HEK293 (cell line): Measurements from ENCODE around the gene OPCML.

Experiments
- CTCF ChIA-PET: fragments of 350-600 bp; formaldehyde crosslinking; extraction: SDS; loops from one replicate; lab custom pipeline; 2021; ENCODE audit warnings: antibody characterized with exemption; lab: Yijun Ruan, JAX
- POLR2A ChIA-PET: fragments of 300-600 bp; formaldehyde crosslinking; extraction: SDS; loops from one replicate; lab custom pipeline; 2020; ENCODE audit warnings: antibody characterized with exemption, inconsistent platforms; lab: Yijun Ruan, JAX
- H3K27ac ChIP-seq: fragments of 200-500 bp; sonication (Bioruptor generic); 2 replicates; pipeline ENCODE4 v1.5.1; 2014; ENCODE audit warnings: low read depth, low read length, control low read depth, inconsistent platforms; ENCODE audit errors: extremely low read depth
- H3K36me3 ChIP-seq, 2 experiments: fragments of 200-500 bp in 1 of 2; sonication (Bioruptor generic) in 1 of 2; 1 replicate in 1 of 2; 2 replicates in 1 of 2; pipeline ENCODE4 v1.5.1; 2014 to 2017; ENCODE audit warnings: inconsistent platforms in 2 of 2, low read length in 2 of 2; ENCODE audit not compliant: control insufficient read depth in 2 of 2, insufficient read depth in 1 of 2
- H3K4me1 ChIP-seq: fragments of 200-500 bp; sonication (Bioruptor generic); 2 replicates; pipeline ENCODE4 v1.5.1; 2014; ENCODE audit warnings: mild to moderate bottlenecking, low read length, inconsistent platforms; ENCODE audit not compliant: control insufficient read depth, insufficient read depth
- H3K4me3 ChIP-seq: 2 replicates; pipeline ENCODE4 v1.5.1; 2011; ENCODE audit warnings: low read depth, mild to moderate bottlenecking, control low read depth, low read length, moderate library complexity
- H3K9me3 ChIP-seq: fragments of 200-500 bp; sonication (Bioruptor generic); 2 replicates; pipeline ENCODE4 v1.5.1; 2014; ENCODE audit warnings: low read depth, low read length, inconsistent platforms; ENCODE audit not compliant: control insufficient read depth, insufficient read depth
- GLIS2 ChIP-seq: fragments of 450-650 bp; formaldehyde crosslinking; IDR thresholded peaks from 2 replicates; pipeline ENCODE4 v1.5.1; 2016; ENCODE audit warnings: missing biosample characterization, missing genetic modification characterization
- HOXD13 ChIP-seq: sonication (generic); formaldehyde crosslinking; IDR thresholded peaks from 2 replicates; pipeline ENCODE4 v1.8.0; 2022; ENCODE audit warnings: missing genetic modification reagents, borderline replicate concordance
- OVOL3 ChIP-seq: fragments of 450-650 bp; formaldehyde crosslinking; IDR thresholded peaks from 2 replicates; pipeline ENCODE4 v1.5.1; 2016; ENCODE audit warnings: missing biosample characterization, missing genetic modification characterization
- SCRT2 ChIP-seq: fragments of 450-650 bp; formaldehyde crosslinking; IDR thresholded peaks from 2 replicates; pipeline ENCODE4 v1.5.1; 2016; ENCODE audit warnings: missing biosample characterization, missing genetic modification characterization
- SETDB1 ChIP-seq: IDR thresholded peaks from one replicate; pipeline ENCODE4 v1.6.1; 2017; ENCODE audit warnings: mild to moderate bottlenecking, low read length, moderate library complexity, mixed read lengths; ENCODE audit not compliant: insufficient read length
- SP3 ChIP-seq: fragments of 450-650 bp; formaldehyde crosslinking; IDR thresholded peaks from 2 replicates; pipeline ENCODE4 v1.5.1; 2016; ENCODE audit warnings: missing biosample characterization, missing genetic modification characterization
- TRIM28 ChIP-seq: IDR thresholded peaks from 2 replicates; pipeline ENCODE4 v1.6.1; 2011; ENCODE audit warnings: low read length, control low read depth, borderline replicate concordance
- ZBTB10 ChIP-seq: fragments of 450-650 bp; formaldehyde crosslinking; IDR thresholded peaks from 2 replicates; pipeline ENCODE4 v1.5.1; 2016; ENCODE audit warnings: missing biosample characterization, missing genetic modification characterization
- ZIC2 ChIP-seq: fragments of 450-650 bp; formaldehyde crosslinking; IDR thresholded peaks from 2 replicates; pipeline ENCODE4 v1.5.1; 2016; ENCODE audit warnings: missing biosample characterization, missing genetic modification characterization
- ZNF10 ChIP-seq: fragments of 450-650 bp; formaldehyde crosslinking; IDR thresholded peaks from 2 replicates; pipeline ENCODE4 v1.5.1; 2017; ENCODE audit warnings: missing biosample characterization, missing genetic modification characterization
- ZNF140 ChIP-seq: fragments of 450-650 bp; formaldehyde crosslinking; IDR thresholded peaks from 2 replicates; pipeline ENCODE4 v1.5.1; 2016; ENCODE audit warnings: missing biosample characterization, missing genetic modification characterization
- ZNF16 ChIP-seq: fragments of 450-650 bp; formaldehyde crosslinking; IDR thresholded peaks from 2 replicates; pipeline ENCODE4 v1.5.1; 2016; ENCODE audit warnings: low read depth, missing biosample characterization, missing genetic modification characterization
- ZNF239 ChIP-seq: fragments of 450-650 bp; formaldehyde crosslinking; IDR thresholded peaks from 2 replicates; pipeline ENCODE4 v1.5.1; 2016; ENCODE audit warnings: missing biosample characterization, missing genetic modification characterization
- ZNF266 ChIP-seq: fragments of 450-650 bp; formaldehyde crosslinking; IDR thresholded peaks from 2 replicates; pipeline ENCODE4 v1.5.1; 2016; ENCODE audit warnings: missing biosample characterization, missing genetic modification characterization, low read depth
- ZNF280D ChIP-seq: fragments of 450-650 bp; formaldehyde crosslinking; IDR thresholded peaks from 2 replicates; pipeline ENCODE4 v1.5.1; 2016; ENCODE audit warnings: missing biosample characterization, missing genetic modification characterization
- ZNF292 ChIP-seq: fragments of 450-650 bp; formaldehyde crosslinking; IDR thresholded peaks from 2 replicates; pipeline ENCODE4 v1.5.1; 2016; ENCODE audit warnings: low read depth, missing biosample characterization, missing genetic modification characterization, borderline replicate concordance
- ZNF324 ChIP-seq: fragments of 450-650 bp; formaldehyde crosslinking; IDR thresholded peaks from 2 replicates; pipeline ENCODE4 v1.5.1; 2016; ENCODE audit warnings: missing biosample characterization, missing genetic modification characterization
- ZNF426 ChIP-seq: fragments of 450-650 bp; formaldehyde crosslinking; IDR thresholded peaks from 2 replicates; pipeline ENCODE4 v1.5.1; 2017; ENCODE audit warnings: missing biosample characterization, missing genetic modification characterization, mild to moderate bottlenecking, inconsistent platforms, moderate library complexity
- ZNF513 ChIP-seq: fragments of 450-650 bp; IDR thresholded peaks from 2 replicates; pipeline ENCODE4 v1.5.1; 2018; ENCODE audit warnings: missing biosample characterization, missing genetic modification characterization
- ZNF518A ChIP-seq: fragments of 450-650 bp; formaldehyde crosslinking; conservative IDR thresholded peaks from 2 replicates; pipeline ENCODE4 v1.5.1; 2016; ENCODE audit warnings: low read depth, missing biosample characterization, missing genetic modification characterization
- ZNF670 ChIP-seq: fragments of 450-650 bp; formaldehyde crosslinking; IDR thresholded peaks from 2 replicates; pipeline ENCODE4 v1.5.1; 2016; ENCODE audit warnings: missing biosample characterization, missing genetic modification characterization, low read depth

Gene OPCML

GRCh38 chr11:132438418-132438817, 1093.9 kb downstream of the OPCML start (continued):
- no peak for TF ChIP-seq ZNF10
- TF ChIP-seq ZNF266, result no peak
- no peak for TF ChIP-seq ZNF670 (tag by site-specific recombination)
- TF ChIP-seq ZIC2 (tag by site-specific recombination), result no peak

- H3K27ac ChIP-seq, result peak overlapping the region; percentile 17; the same call in 1 of the 2 replicates
- H3K4me3 ChIP-seq, result no peak overlapping the region
- no peaks in the 10 kb centered on the region for H3K4me1 ChIP-seq
- TF ChIP-seq ZNF239 (tag by site-specific recombination), result no peak
- TF ChIP-seq ZNF140 (tag by site-specific recombination), result no peak
- peak; percentile 89 for TF ChIP-seq TRIM28
- TF ChIP-seq SETDB1, result peak; percentile 23
- no peak for TF ChIP-seq ZNF324 (tag by site-specific recombination)
- no peaks in the 10 kb centered on the region for H3K36me3 ChIP-seq
- ChIA-PET CTCF (no interaction called here), POLR2A (no interaction called here)
- H3K9me3 ChIP-seq, result no peaks in the 10 kb centered on the region
Measured at GRCh38 chr11:132430429-132431062, 1101.8 kb downstream of the OPCML start.

- H3K36me3 ChIP-seq, result no peaks in the 10 kb centered on the region
- CTCF ChIA-PET, result no interaction called here
- H3K9me3 ChIP-seq, result no peaks in the 10 kb centered on the region
- no peaks in the 10 kb centered on the region for H3K4me1 ChIP-seq
- POLR2A ChIA-PET, result no interaction called here
- H3K4me3 ChIP-seq, result no peak overlapping the region
- peak overlapping the region; percentile 17; the same call in 1 of the 2 replicates for H3K27ac ChIP-seq
- TF ChIP-seq ZNF518A (tag by site-specific recombination), result no peak
- no peak for TF ChIP-seq ZNF426 (tag by site-specific recombination)
- TF ChIP-seq ZNF513 (tag by site-specific recombination), result no peak
- no peak for TF ChIP-seq SP3
- TF ChIP-seq ZBTB10 (tag by site-specific recombination), result no peak
- TF ChIP-seq ZNF16, result no peak
- TF ChIP-seq ZNF280D (tag by site-specific recombination), result no peak
- TF ChIP-seq HOXD13 (CRISPR knock-in tag), result no peak
- no peak for TF ChIP-seq SCRT2 (tag by site-specific recombination)
- no peak for TF ChIP-seq OVOL3 (tag by site-specific recombination)
- TF ChIP-seq ZNF292, result no peak
- TF ChIP-seq GLIS2 (tag by site-specific recombination), result no peak
Measured at GRCh38 chr11:132429685-132430084, 1102.6 kb downstream of the OPCML start.
